Uterus (tissue), 2 donors: Measurements from ENCODE around the gene ATP5F1E.

Experiments
- POLR2A ChIP-seq, 2 donors: fragments of 450-650 bp; IDR thresholded peaks; one replicate each; pipeline ENCODE4 v1.6.1; 2016; ENCODE audit warnings: antibody characterized with exemption in 2 of 2, mild to moderate bottlenecking in 1 of 2, moderate library complexity in 1 of 2
- TF ChIP-seq, protein P1 (sequence below), 4 experiments: fragments of 200-600 bp in 2 of 4; fragments of 450-650 bp in 2 of 4; sonication (generic) in 2 of 4; IDR thresholded peaks; one replicate each; pipeline ENCODE4 v1.5.1; 2016 to 2019; ENCODE audit warnings: antibody characterized with exemption in 4 of 4, mild to moderate bottlenecking in 2 of 4, moderate library complexity in 1 of 4

GRCh38 chr20:59042796-59043631 is 10.9 kb upstream of the ATP5F1E start:
- TF ChIP-seq, protein P1, sequence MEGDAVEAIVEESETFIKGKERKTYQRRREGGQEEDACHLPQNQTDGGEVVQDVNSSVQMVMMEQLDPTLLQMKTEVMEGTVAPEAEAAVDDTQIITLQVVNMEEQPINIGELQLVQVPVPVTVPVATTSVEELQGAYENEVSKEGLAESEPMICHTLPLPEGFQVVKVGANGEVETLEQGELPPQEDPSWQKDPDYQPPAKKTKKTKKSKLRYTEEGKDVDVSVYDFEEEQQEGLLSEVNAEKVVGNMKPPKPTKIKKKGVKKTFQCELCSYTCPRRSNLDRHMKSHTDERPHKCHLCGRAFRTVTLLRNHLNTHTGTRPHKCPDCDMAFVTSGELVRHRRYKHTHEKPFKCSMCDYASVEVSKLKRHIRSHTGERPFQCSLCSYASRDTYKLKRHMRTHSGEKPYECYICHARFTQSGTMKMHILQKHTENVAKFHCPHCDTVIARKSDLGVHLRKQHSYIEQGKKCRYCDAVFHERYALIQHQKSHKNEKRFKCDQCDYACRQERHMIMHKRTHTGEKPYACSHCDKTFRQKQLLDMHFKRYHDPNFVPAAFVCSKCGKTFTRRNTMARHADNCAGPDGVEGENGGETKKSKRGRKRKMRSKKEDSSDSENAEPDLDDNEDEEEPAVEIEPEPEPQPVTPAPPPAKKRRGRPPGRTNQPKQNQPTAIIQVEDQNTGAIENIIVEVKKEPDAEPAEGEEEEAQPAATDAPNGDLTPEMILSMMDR (IDR thresholded peaks at IDR 0.05): peak in 2 of 4 experiments; percentile 30 to 42
- TF ChIP-seq POLR2A (IDR thresholded peaks at IDR 0.05): peak in 1 of 2 donors; percentile 59
